PC-3 (cell line): Measurements from ENCODE around the gene PIEZO1. TPM values are rescaled to one million over a fixed set of nuclear protein-coding genes. Genes with fewer than 3 reads are reported as not detected.

Experiments
- ATAC-seq: fragments of 200-7000 bp; cut with Tn5 transposase; 2 replicates; pipeline ENCODE4 v1.9.1; 2020; ENCODE audit warnings: mild to moderate bottlenecking, moderate library complexity
- BruUV-seq: library from RNA; stranded (reverse); fragments of 400-500 nt; replicated peaks from 2 replicates; lab custom pipeline; 2021; lab: Mats Ljungman, UMichigan
- CTCF ChIA-PET: fragments of 300-600 bp; sonication (Branson Sonifier 250); formaldehyde crosslinking; loops from one replicate; lab custom pipeline; 2022; ENCODE audit warnings: antibody characterized with exemption; lab: Charles Lee
- POLR2A ChIA-PET: fragments of 300-600 bp; sonication (Branson Sonifier 250); formaldehyde crosslinking; loops from one replicate; lab custom pipeline; 2022; ENCODE audit warnings: antibody characterized with exemption; ENCODE audit not compliant: unreplicated experiment; lab: Charles Lee
- DNase-seq: peaks from one replicate; pipeline ENCODE4 v3.0.0-alpha.2; 2015
- H2AFZ ChIP-seq: fragments of 300-600 bp; sonication (generic); 2 replicates; pipeline ENCODE4 v1.6.0; 2016; ENCODE audit warnings: antibody characterized with exemption, low read length
- H3F3A ChIP-seq: fragments of 300-600 bp; sonication (generic); one replicate; pipeline ENCODE4 v1.6.0; 2017; ENCODE audit warnings: antibody characterized with exemption, low read length, control low read depth, mild to moderate bottlenecking; ENCODE audit not compliant: unreplicated experiment
- H3K27ac ChIP-seq: fragments of 300-600 bp; sonication (generic); 2 replicates; pipeline ENCODE4 v1.5.1; 2016; ENCODE audit warnings: mild to moderate bottlenecking, low read length
- H3K27me3 ChIP-seq: fragments of 300-600 bp; sonication (generic); 2 replicates; pipeline ENCODE4 v1.6.1; 2016; ENCODE audit warnings: low read length, mixed read lengths
- H3K36me3 ChIP-seq: fragments of 300-600 bp; sonication (generic); 2 replicates; pipeline ENCODE4 v1.6.1; 2016; ENCODE audit warnings: low read depth, mixed run types, low read length, mixed read lengths
- H3K4me1 ChIP-seq: fragments of 300-600 bp; sonication (generic); 2 replicates; pipeline ENCODE4 v1.5.1; 2016; ENCODE audit warnings: low read length; ENCODE audit not compliant: insufficient read depth
- H3K4me2 ChIP-seq: fragments of 300-600 bp; sonication (generic); 2 replicates; pipeline ENCODE4 v1.6.0; 2016; ENCODE audit warnings: low read length
- H3K4me3 ChIP-seq: fragments of 300-600 bp; sonication (generic); 2 replicates; pipeline ENCODE4 v1.5.1; 2016; ENCODE audit warnings: mild to moderate bottlenecking, low read length, mixed read lengths
- H3K79me2 ChIP-seq: fragments of 300-600 bp; sonication (generic); 2 replicates; pipeline ENCODE4 v1.6.1; 2017; ENCODE audit warnings: low read length, mixed read lengths
- H3K9ac ChIP-seq: fragments of 300-600 bp; sonication (generic); 2 replicates; pipeline ENCODE4 v1.6.0; 2016; ENCODE audit warnings: mild to moderate bottlenecking, low read length
- H3K9me2 ChIP-seq: fragments of 300-600 bp; sonication (generic); replicated peaks from 2 replicates; pipeline ENCODE4 v1.6.1; 2016; ENCODE audit warnings: mixed run types, low read length, mixed read lengths
- H3K9me3 ChIP-seq: fragments of 300-600 bp; sonication (generic); 2 replicates; pipeline ENCODE4 v1.6.1; 2016; ENCODE audit warnings: low read length, mixed read lengths
- H4K20me1 ChIP-seq: fragments of 300-600 bp; sonication (generic); 2 replicates; pipeline ENCODE4 v1.6.1; 2016; ENCODE audit warnings: low read length, mixed read lengths
- CTCF ChIP-seq: fragments of 300-600 bp; sonication (generic); conservative IDR thresholded peaks from 2 replicates; pipeline ENCODE4 v1.5.1; 2017; ENCODE audit warnings: antibody characterized with exemption, low read depth, mild to moderate bottlenecking, low read length
- EZH2 ChIP-seq: fragments of 300-600 bp; sonication (generic); IDR thresholded peaks from one replicate; pipeline ENCODE4 v1.6.1; 2017; ENCODE audit warnings: antibody characterized with exemption, mild to moderate bottlenecking, low read length; ENCODE audit not compliant: unreplicated experiment
- EZH2phosphoT487 ChIP-seq: fragments of 300-600 bp; sonication (generic); IDR thresholded peaks from 2 replicates; pipeline ENCODE4 v1.6.1; 2018; ENCODE audit warnings: mild to moderate bottlenecking, antibody characterized with exemption, low read length, borderline replicate concordance
- intact Hi-C: fragments of 100-400 bp; cut with micrococcal nuclease; formaldehyde crosslinking; loops from 2 replicates; pipeline ENCODE4 v1.9.0; 2023
- total RNA-seq: library from RNA; depleted of rRNA; stranded (reverse); fragments of >200 nt; gene quantifications from 2 replicates; pipeline ENCODE4 v1.2.3, GENCODE V29; 2014

Gene PIEZO1
- total RNA-seq, 1 experiment from 2014 or later, result 180 TPM

DNA sequence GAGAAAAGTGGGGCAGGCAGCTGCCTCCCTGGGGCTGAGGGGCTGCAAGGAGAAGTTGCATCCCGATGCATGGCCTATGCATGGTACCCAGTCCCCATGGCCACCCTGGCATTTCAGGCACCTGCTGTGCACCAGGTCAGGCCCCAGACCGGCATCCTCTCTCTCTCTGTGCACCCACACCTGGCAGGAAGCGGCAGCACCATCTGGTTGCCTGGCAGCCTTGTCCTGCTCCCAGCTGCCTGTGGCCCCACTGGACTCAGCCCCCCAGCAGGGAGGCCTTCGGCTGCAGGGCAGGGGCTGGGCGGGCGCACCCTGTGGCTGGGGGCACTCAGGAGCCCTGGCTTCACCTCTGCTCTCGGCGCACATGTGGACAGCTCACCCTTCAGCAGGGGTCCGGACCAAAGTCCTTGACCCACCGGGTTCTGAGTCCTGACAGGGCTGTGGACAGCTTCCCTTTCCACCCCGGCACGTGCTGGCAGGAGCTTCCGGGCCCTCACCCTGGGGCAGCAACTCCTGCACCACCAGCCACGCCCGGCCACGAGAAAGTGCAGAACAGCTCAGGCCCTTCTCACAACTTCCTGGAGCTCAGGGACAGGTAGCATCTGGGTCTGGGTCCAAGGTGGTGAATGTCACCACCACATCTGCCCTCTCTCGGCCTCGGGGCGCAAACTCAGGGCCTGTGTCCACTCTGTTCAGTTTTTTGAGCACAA lies 42.0 kb downstream of the PIEZO1 start:
- Histone ChIP-seq H3K4me1 (no peaks in the 10 kb centered on the region), H3K9me2 (no peaks in the 10 kb centered on the region), H3K27ac (no peak overlapping the region), H3K36me3 (no peaks in the 10 kb centered on the region), H4K20me1 (no peaks in the 10 kb centered on the region), H2AFZ (no peak overlapping the region), H3K79me2 (no peaks in the 10 kb centered on the region), H3K4me3 (no peak overlapping the region), H3K4me2 (no peak overlapping the region), H3K9ac (no peak overlapping the region), H3K9me3 (no peaks in the 10 kb centered on the region), H3K27me3 (no peaks in the 10 kb centered on the region), H3F3A (no peaks in the 10 kb centered on the region)
- ATAC-seq (no peak), DNase-seq (no peak)
- no TSS peak for BruUV-seq
- intact Hi-C loops, result no loop called here
- TF ChIP-seq EZH2phosphoT487, result no peak
- POLR2A ChIA-PET, result no interaction called here
- CTCF ChIA-PET, result interaction anchor here (0.7 kb wide), 1 partner anchor 67 kb away, joined by 3 read pairs; no protein-coding TSS in a partner anchor

GRCh38 chr16:88741368-88741767 lies 43.7 kb downstream of the PIEZO1 start:
- H3K9me3 ChIP-seq, result no peaks in the 10 kb centered on the region
- TF ChIP-seq EZH2 (no peak), EZH2phosphoT487 (no peak), CTCF (no peak)
- H3K27me3 ChIP-seq, result no peaks in the 10 kb centered on the region
- H3F3A ChIP-seq, result no peaks in the 10 kb centered on the region
- H4K20me1 ChIP-seq, result no peaks in the 10 kb centered on the region
- no peaks in the 10 kb centered on the region for H3K36me3 ChIP-seq
- no TSS peak for BruUV-seq
- H3K9ac ChIP-seq, result no peak overlapping the region
- DNase-seq (no peak), ATAC-seq (no peak)
- intact Hi-C loops, result no loop called here
- H2AFZ ChIP-seq, result no peak overlapping the region
- ChIA-PET POLR2A (no interaction called here), CTCF (no interaction called here)
- no peaks in the 10 kb centered on the region for H3K9me2 ChIP-seq
- no peaks in the 10 kb centered on the region for H3K4me1 ChIP-seq
- no peaks in the 10 kb centered on the region for H3K79me2 ChIP-seq
- H3K4me3 ChIP-seq, result no peak overlapping the region
- no peak overlapping the region for H3K4me2 ChIP-seq
- no peak overlapping the region for H3K27ac ChIP-seq

- POLR2A ChIA-PET, result no interaction called here
- BruUV-seq, result no TSS peak
- intact Hi-C loops, result no loop called here
- H3K36me3 ChIP-seq, result peaks cover 3% of the 10 kb centered on the region
- no peaks in the 10 kb centered on the region for H3K79me2 ChIP-seq
- H4K20me1 ChIP-seq, result no peaks in the 10 kb centered on the region
- no peak overlapping the region for H3K9ac ChIP-seq
- no peaks in the 10 kb centered on the region for H3F3A ChIP-seq
- no peaks in the 10 kb centered on the region for H3K9me3 ChIP-seq
- no peak overlapping the region for H3K27ac ChIP-seq
- CTCF ChIA-PET, result no interaction called here
- TF ChIP-seq EZH2, result no peak
- TF ChIP-seq CTCF, result no peak
- TF ChIP-seq EZH2phosphoT487, result no peak
- H2AFZ ChIP-seq, result no peak overlapping the region
- no peak for ATAC-seq
- no peak overlapping the region for H3K4me3 ChIP-seq
- no peak for DNase-seq
- no peak overlapping the region for H3K4me2 ChIP-seq
- H3K4me1 ChIP-seq, result no peaks in the 10 kb centered on the region
- no peaks in the 10 kb centered on the region for H3K9me2 ChIP-seq
- H3K27me3 ChIP-seq, result no peaks in the 10 kb centered on the region
These were observed 44.3 kb downstream of the PIEZO1 start for GRCh38 chr16:88740727-88741055.
